GM19372 (cell line): ENCODE data around the gene BAIAP3.

ENCODE experiments used
- ATAC-seq: cut with Tn5 transposase; IDR thresholded peaks from one replicate; pipeline ENCODE4 v1.9.1; 2021; ENCODE audit warnings: mild to moderate bottlenecking, low read depth, moderate library complexity; ENCODE audit not compliant: unreplicated experiment

BAIAP3 gene

GRCh38 chr16:1298406-1298805, 35.0 kb upstream of the BAIAP3 start:
- no peak for ATAC-seq

GRCh38 chr16:1299012-1299867, 34.2 kb upstream of the BAIAP3 start:
- ATAC-seq = no peak

- ATAC-seq = no peak
Measured at GRCh38 chr16:1299868-1300203, 33.6 kb upstream of the BAIAP3 start.

- no peak for ATAC-seq
Measured at GRCh38 chr16:1300664-1301476, 32.6 kb upstream of the BAIAP3 start.

- ATAC-seq = no peak
Measured at GRCh38 chr16:1301562-1301961, 31.9 kb upstream of the BAIAP3 start.

- no peak for ATAC-seq
Measured at GRCh38 chr16:1305823-1306222, 27.6 kb upstream of the BAIAP3 start.

GRCh38 chr16:1306334-1306733, 27.1 kb upstream of the BAIAP3 start:
- ATAC-seq = no peak

- no peak for ATAC-seq
Measured at GRCh38 chr16:1308036-1308976, 25.1 kb upstream of the BAIAP3 start.

- ATAC-seq = peak; percentile 61
Measured at GRCh38 chr16:1308977-1309885, 24.2 kb upstream of the BAIAP3 start, which contains the start of gene UBE2I. UBE2I (plus strand) TSS chr16:1309636; CDS start chr16:1314031, 4,395 bp downstream.

GRCh38 chr16:1309888-1310831, 23.3 kb upstream of the BAIAP3 start:
- no peak for ATAC-seq

- ATAC-seq = no peak
Measured at GRCh38 chr16:1310832-1311200, 22.6 kb upstream of the BAIAP3 start.

GRCh38 chr16:1311212-1311737, 22.2 kb upstream of the BAIAP3 start:
- no peak for ATAC-seq

- ATAC-seq = no peak
Measured at GRCh38 chr16:1311738-1312466, 21.5 kb upstream of the BAIAP3 start.

GRCh38 chr16:1312467-1312816, 21.0 kb upstream of the BAIAP3 start:
- no peak for ATAC-seq

GRCh38 chr16:1312903-1313302, 20.5 kb upstream of the BAIAP3 start:
- ATAC-seq = no peak

GRCh38 chr16:1313721-1314369, 19.6 kb upstream of the BAIAP3 start:
- ATAC-seq = no peak

- ATAC-seq = no peak
Measured at GRCh38 chr16:1314399-1315068, 18.9 kb upstream of the BAIAP3 start.
